IMR-90 (cell line): ENCODE results near the gene AP2B1. TPM values are rescaled to one million over a fixed set of nuclear protein-coding genes. Genes with fewer than 3 reads are reported as not detected.

Experiments
- ATAC-seq: fragments of 200-7000 bp; cut with Tn5 transposase; 2 replicates; pipeline ENCODE4 v1.9.1; 2020; ENCODE audit warnings: low read depth, mild to moderate bottlenecking, moderate library complexity
- BruUV-seq: library from RNA; stranded (reverse); fragments of 400-500 nt; replicated peaks from 2 replicates; lab custom pipeline; 2021; lab: Mats Ljungman, UMichigan
- CTCF ChIA-PET: fragments of 300-600 bp; formaldehyde crosslinking; extraction: SDS; loops from one replicate; lab custom pipeline; 2021; ENCODE audit warnings: antibody characterized with exemption; lab: Yijun Ruan, JAX
- POLR2A ChIA-PET: fragments of 300-600 bp; sonication (Branson Sonifier 250); formaldehyde crosslinking; loops from one replicate; lab custom pipeline; 2022; ENCODE audit warnings: antibody characterized with exemption; ENCODE audit not compliant: unreplicated experiment; lab: Charles Lee
- DNase-seq: peaks from one replicate; pipeline ENCODE4 v3.0.0; 2013
- H2AFZ ChIP-seq: replicated peaks from 2 replicates; pipeline ENCODE3; 2013; ENCODE audit warnings: low read length, mild to moderate bottlenecking; ENCODE audit not compliant: poor library complexity
- H2AK5ac ChIP-seq: 2 replicates; pipeline ENCODE4 v1.6.1; 2013; ENCODE audit warnings: low read depth, low read length, inconsistent platforms
- H2AK9ac ChIP-seq: replicated peaks from 2 replicates; pipeline ENCODE3; 2013; ENCODE audit warnings: mild to moderate bottlenecking, low read depth, low read length, moderate library complexity; ENCODE audit not compliant: poor library complexity
- H2BK120ac ChIP-seq: 2 replicates; pipeline ENCODE4 v1.6.1; 2013; ENCODE audit warnings: low read depth, low read length, inconsistent platforms
- H2BK15ac ChIP-seq: 3 replicates; pipeline ENCODE4 v1.6.1; 2013; ENCODE audit warnings: low read depth, low read length, inconsistent platforms
- H2BK20ac ChIP-seq: 2 replicates; pipeline ENCODE4 v1.6.1; 2013; ENCODE audit warnings: low read depth, mild to moderate bottlenecking, inconsistent platforms, low read length, moderate library complexity
- H2BK5ac ChIP-seq: 2 replicates; pipeline ENCODE4 v1.6.1; 2013; ENCODE audit warnings: mild to moderate bottlenecking, low read depth, low read length, inconsistent platforms; ENCODE audit not compliant: poor library complexity, severe bottlenecking
- H3K14ac ChIP-seq: replicated peaks from 2 replicates; pipeline ENCODE4 v1.6.1; 2013; ENCODE audit warnings: low read depth, low read length, inconsistent platforms
- H3K18ac ChIP-seq: 2 replicates; pipeline ENCODE4 v1.6.1; 2013; ENCODE audit warnings: low read depth, low read length, control low read depth
- H3K23ac ChIP-seq: 2 replicates; pipeline ENCODE4 v1.6.1; 2013; ENCODE audit warnings: low read depth, low read length, inconsistent platforms
- H3K27ac ChIP-seq: 2 replicates; pipeline ENCODE4 v1.5.1; 2013; ENCODE audit warnings: mild to moderate bottlenecking, control low read depth, low read length; ENCODE audit not compliant: insufficient read depth
- H3K27me3 ChIP-seq: 2 replicates; pipeline ENCODE4 v1.6.1; 2013; ENCODE audit warnings: low read length; ENCODE audit not compliant: control insufficient read depth, insufficient read depth
- H3K36me3 ChIP-seq: 2 replicates; pipeline ENCODE4 v1.6.1; 2013; ENCODE audit warnings: low read length, mixed read lengths; ENCODE audit not compliant: control insufficient read depth, insufficient read depth
- H3K4ac ChIP-seq: 2 replicates; pipeline ENCODE4 v1.6.1; 2013; ENCODE audit warnings: low read depth, low read length, inconsistent platforms
- H3K4me1 ChIP-seq: 2 replicates; pipeline ENCODE4 v1.6.1; 2013; ENCODE audit warnings: low read length, mixed read lengths; ENCODE audit not compliant: control insufficient read depth, insufficient read depth
- H3K4me2 ChIP-seq: 2 replicates; pipeline ENCODE4 v1.6.1; 2013; ENCODE audit warnings: low read depth, mild to moderate bottlenecking, control low read depth, low read length, moderate library complexity
- H3K4me3 ChIP-seq: 2 replicates; pipeline ENCODE4 v1.5.1; 2013; ENCODE audit warnings: low read depth, mild to moderate bottlenecking, control low read depth, low read length, moderate library complexity; ENCODE audit not compliant: insufficient read depth
- H3K56ac ChIP-seq: 2 replicates; pipeline ENCODE4 v1.6.1; 2013; ENCODE audit warnings: low read length, inconsistent platforms; ENCODE audit not compliant: insufficient read depth; ENCODE audit errors: extremely low read depth
- H3K79me1 ChIP-seq, 2 experiments: 2 replicates each; pipeline ENCODE4 v1.6.1; 2013; ENCODE audit warnings: low read length in 2 of 2, inconsistent platforms in 1 of 2, low read depth in 1 of 2
- H3K9ac ChIP-seq: 2 replicates; pipeline ENCODE4 v1.6.1; 2013; ENCODE audit warnings: low read depth, low read length, control low read depth
- H3K9me1 ChIP-seq: 2 replicates; pipeline ENCODE4 v1.6.1; 2013; ENCODE audit warnings: low read length, inconsistent platforms; ENCODE audit not compliant: insufficient read depth
- H3K9me3 ChIP-seq: 2 replicates; pipeline ENCODE4 v1.6.1; 2013; ENCODE audit warnings: low read length; ENCODE audit not compliant: control insufficient read depth, insufficient read depth
- H4K20me1 ChIP-seq: 2 replicates; pipeline ENCODE4 v1.6.1; 2013; ENCODE audit warnings: low read length, inconsistent platforms; ENCODE audit not compliant: insufficient read depth
- H4K5ac ChIP-seq: 2 replicates; pipeline ENCODE4 v1.6.1; 2013; ENCODE audit warnings: mild to moderate bottlenecking, low read depth, low read length, control low read depth
- H4K8ac ChIP-seq, 2 experiments: 2 replicates each; pipeline ENCODE4 v1.6.1; 2013; ENCODE audit warnings: low read depth in 2 of 2, low read length in 2 of 2, control low read depth in 1 of 2, inconsistent platforms in 1 of 2
- H4K91ac ChIP-seq: 2 replicates; pipeline ENCODE4 v1.6.1; 2013; ENCODE audit warnings: low read depth, low read length, inconsistent platforms; ENCODE audit not compliant: insufficient read depth
- BHLHE40 ChIP-seq: fragments of 150-350 bp; IDR thresholded peaks from 2 replicates; pipeline ENCODE4 v1.6.1; 2016; ENCODE audit warnings: mild to moderate bottlenecking, low read depth, low read length
- FOS ChIP-seq: fragments of 150-350 bp; IDR thresholded peaks from 2 replicates; pipeline ENCODE4 v1.6.1; 2016; ENCODE audit warnings: low read depth, low read length
- MAFK ChIP-seq: IDR thresholded peaks from 2 replicates; pipeline ENCODE4 v1.6.1; 2012; ENCODE audit warnings: low read depth, low read length, improper control_type of control experiment
- MAZ ChIP-seq: IDR thresholded peaks from 2 replicates; pipeline ENCODE4 v1.6.1; 2012; ENCODE audit warnings: low read depth, mild to moderate bottlenecking, low read length, improper control_type of control experiment, moderate library complexity, borderline replicate concordance
- MXI1 ChIP-seq: IDR thresholded peaks from 2 replicates; pipeline ENCODE4 v1.6.1; 2012; ENCODE audit warnings: low read depth, mild to moderate bottlenecking, low read length, moderate library complexity, borderline replicate concordance
- NFE2L2 ChIP-seq: fragments of 150-350 bp; IDR thresholded peaks from 2 replicates; pipeline ENCODE4 v1.6.1; 2016; ENCODE audit warnings: low read depth, mild to moderate bottlenecking, low read length
- RAD21 ChIP-seq: IDR thresholded peaks from 2 replicates; pipeline ENCODE4 v1.6.1; 2012; ENCODE audit warnings: low read length, improper control_type of control experiment
- RCOR1 ChIP-seq: IDR thresholded peaks from 2 replicates; pipeline ENCODE4 v1.6.1; 2012; ENCODE audit warnings: mild to moderate bottlenecking, low read length, improper control_type of control experiment; ENCODE audit not compliant: insufficient replicate concordance
- RFX5 ChIP-seq: IDR thresholded peaks from 2 replicates; pipeline ENCODE4 v1.8.0; 2012; ENCODE audit warnings: low read depth, mild to moderate bottlenecking, low read length, moderate library complexity
- WGBS, 2 experiments: methylation state at CpG; one replicate each; pipeline versions ENCODE4 v1.1.5 to v1.1.7; 2013; ENCODE audit warnings: missing lambda C conversion rate in 2 of 2; ENCODE audit not compliant: insufficient read length in 1 of 2; ENCODE audit errors: extremely low coverage in 2 of 2; 5-methylcytosine and 5-hydroxymethylcytosine counted together
- dilution Hi-C: fragments of 300-500 bp; cut with HindIII; formaldehyde crosslinking; loops from one replicate; pipeline ENCODE4 v1.14.3; 2018; ENCODE audit warnings: low sequenced_read_pairs; ENCODE audit not compliant: unreplicated experiment
- in situ Hi-C: fragments of 300-500 bp; cut with MboI; formaldehyde crosslinking; loops from 3 replicates; pipeline ENCODE4 v1.14.3; 2019; ENCODE audit warnings: low sequenced_read_pairs, inconsistent platforms, mixed read lengths
- intact Hi-C: fragments of 100-400 bp; cut with micrococcal nuclease; formaldehyde crosslinking; loops from 2 replicates; pipeline ENCODE4 v1.10.0; 2022
- polyA plus RNA-seq, 3 experiments: library from polyadenylated mRNA; depleted of rRNA; stranded (reverse); fragments of >200 nt; gene quantifications; 2 replicates each; pipeline ENCODE4 v1.2.3, GENCODE V29; 2012; ENCODE audit warnings: low replicate concordance in 1 of 3
- total RNA-seq: library from RNA; depleted of rRNA; stranded (reverse); fragments of >200 nt; gene quantifications from 2 replicates; pipeline ENCODE4 v1.2.3, GENCODE V29; 2012
- TF ChIP-seq, protein P1 (sequence below): fragments of 150-350 bp; IDR thresholded peaks from 2 replicates; pipeline ENCODE4 v1.6.1; 2016; ENCODE audit warnings: low read depth, mild to moderate bottlenecking, low read length, moderate library complexity, borderline replicate concordance
- TF ChIP-seq, protein P2 (sequence below): conservative IDR thresholded peaks from 2 replicates; pipeline ENCODE4 v1.5.1; 2012; ENCODE audit warnings: mild to moderate bottlenecking, low read depth, low read length, improper control_type of control experiment

AP2B1 gene
- total and polyA plus RNA-seq, 2 of the 4 experiments (the other 2 are of a cell fraction): 102 to 125 TPM

DNA sequence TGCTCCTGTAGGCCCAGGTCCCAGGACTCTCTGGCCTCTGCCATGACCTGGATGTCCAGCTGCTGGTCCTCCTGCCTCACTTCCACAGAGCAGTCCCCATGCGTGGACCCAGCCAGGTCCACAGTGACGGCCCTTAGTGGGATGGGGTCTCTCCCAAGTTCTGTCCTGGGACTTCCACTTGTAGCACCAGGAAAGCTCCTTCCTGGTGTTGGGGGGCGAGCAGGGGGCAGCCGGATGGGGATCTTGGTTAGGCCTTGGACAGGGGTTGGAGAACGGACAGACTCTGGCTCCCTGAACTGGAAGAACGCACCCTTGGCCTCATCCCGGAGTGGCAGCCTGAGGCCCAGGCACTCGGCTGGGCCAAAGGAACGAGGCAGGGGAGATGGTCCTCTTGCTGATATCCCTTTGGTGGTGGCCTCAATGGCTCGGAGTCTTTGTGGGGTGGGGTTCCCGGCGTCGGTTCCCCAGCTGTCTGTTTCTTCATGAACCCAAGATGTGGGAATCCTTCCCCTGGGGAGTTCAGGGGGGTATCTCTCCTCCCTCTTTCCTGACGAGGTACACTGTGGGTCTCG is 158.7 kb downstream of the AP2B1 start:
- H2AFZ ChIP-seq: no peak overlapping the region
- no peak overlapping the region for H2AK9ac ChIP-seq
- no peak overlapping the region for H3K18ac ChIP-seq
- H3K56ac ChIP-seq: no peak overlapping the region
- intact Hi-C loops: loop anchor here (2.0 to 10.0 kb wide), 3 partner anchors 311 to 501 kb away; partner anchors contain the start of genes SLFN12 and SLFN5
- peaks cover 2% of the 10 kb centered on the region; the same call in 1 of the 2 replicates for H3K9me1 ChIP-seq
- H3K4me1 ChIP-seq: peaks cover 8% of the 10 kb centered on the region; the same call in 1 of the 2 replicates
- dilution Hi-C loops: no loop called here
- ChIA-PET POLR2A (no interaction called here), CTCF (no interaction called here)
- no peak overlapping the region for H2AK5ac ChIP-seq
- no peak overlapping the region for H2BK120ac ChIP-seq
- H2BK5ac ChIP-seq: no peak overlapping the region
- H2BK15ac ChIP-seq: no peak overlapping the region
- H3K27ac ChIP-seq: no peak overlapping the region
- H3K9ac ChIP-seq: no peak overlapping the region
- H4K91ac ChIP-seq: no peak overlapping the region
- no peak overlapping the region for H3K4me2 ChIP-seq
- peaks cover 51% of the 10 kb centered on the region for H3K27me3 ChIP-seq
- in situ Hi-C loops: loop anchor here (25.0 kb wide), 1 partner anchor 384 kb away; the partner anchor contains the start of gene SLFN11
- H3K4ac ChIP-seq: no peak overlapping the region
- no peaks in the 10 kb centered on the region for H3K9me3 ChIP-seq
- H4K20me1 ChIP-seq: peaks cover 6% of the 10 kb centered on the region
- TF ChIP-seq BHLHE40 (no peak), NFE2L2 (no peak), MAFK (no peak), RCOR1 (no peak), MXI1 (no peak), FOS (no peak), RAD21 (no peak), MAZ (no peak), RFX5 (no peak)
- TF ChIP-seq, protein P1, sequence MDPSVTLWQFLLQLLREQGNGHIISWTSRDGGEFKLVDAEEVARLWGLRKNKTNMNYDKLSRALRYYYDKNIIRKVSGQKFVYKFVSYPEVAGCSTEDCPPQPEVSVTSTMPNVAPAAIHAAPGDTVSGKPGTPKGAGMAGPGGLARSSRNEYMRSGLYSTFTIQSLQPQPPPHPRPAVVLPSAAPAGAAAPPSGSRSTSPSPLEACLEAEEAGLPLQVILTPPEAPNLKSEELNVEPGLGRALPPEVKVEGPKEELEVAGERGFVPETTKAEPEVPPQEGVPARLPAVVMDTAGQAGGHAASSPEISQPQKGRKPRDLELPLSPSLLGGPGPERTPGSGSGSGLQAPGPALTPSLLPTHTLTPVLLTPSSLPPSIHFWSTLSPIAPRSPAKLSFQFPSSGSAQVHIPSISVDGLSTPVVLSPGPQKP: no peak
- TF ChIP-seq, protein P2, sequence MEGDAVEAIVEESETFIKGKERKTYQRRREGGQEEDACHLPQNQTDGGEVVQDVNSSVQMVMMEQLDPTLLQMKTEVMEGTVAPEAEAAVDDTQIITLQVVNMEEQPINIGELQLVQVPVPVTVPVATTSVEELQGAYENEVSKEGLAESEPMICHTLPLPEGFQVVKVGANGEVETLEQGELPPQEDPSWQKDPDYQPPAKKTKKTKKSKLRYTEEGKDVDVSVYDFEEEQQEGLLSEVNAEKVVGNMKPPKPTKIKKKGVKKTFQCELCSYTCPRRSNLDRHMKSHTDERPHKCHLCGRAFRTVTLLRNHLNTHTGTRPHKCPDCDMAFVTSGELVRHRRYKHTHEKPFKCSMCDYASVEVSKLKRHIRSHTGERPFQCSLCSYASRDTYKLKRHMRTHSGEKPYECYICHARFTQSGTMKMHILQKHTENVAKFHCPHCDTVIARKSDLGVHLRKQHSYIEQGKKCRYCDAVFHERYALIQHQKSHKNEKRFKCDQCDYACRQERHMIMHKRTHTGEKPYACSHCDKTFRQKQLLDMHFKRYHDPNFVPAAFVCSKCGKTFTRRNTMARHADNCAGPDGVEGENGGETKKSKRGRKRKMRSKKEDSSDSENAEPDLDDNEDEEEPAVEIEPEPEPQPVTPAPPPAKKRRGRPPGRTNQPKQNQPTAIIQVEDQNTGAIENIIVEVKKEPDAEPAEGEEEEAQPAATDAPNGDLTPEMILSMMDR: no peak
- ATAC-seq: no peak
- DNase-seq: no peak
- no peaks in the 10 kb centered on the region for H3K79me1 ChIP-seq
- H3K4me3 ChIP-seq: no peak overlapping the region
- no TSS peak for BruUV-seq
- no peaks in the 10 kb centered on the region for H3K36me3 ChIP-seq
- no peak overlapping the region for H4K5ac ChIP-seq
- WGBS, 2 experiments: 75% methylated on average over 8 of the region's 15 CpGs; no CpG with 5 or more reads in 1 of the 2 experiments
- H3K23ac ChIP-seq: no peak overlapping the region
- H3K14ac ChIP-seq: no peak overlapping the region
- H2BK20ac ChIP-seq: no peak overlapping the region
- no peak overlapping the region for H4K8ac ChIP-seq
